Erythroblast (primary cell): ENCODE data around the gene B4GALNT4.
A peak's percentile ranks its signal among the peaks of the same experiment; 100 is the strongest.
"Not testable (repeated sequence)": the region's sequence is repeated elsewhere in the genome, so short reads cannot be mapped to it uniquely, and the experiment has no call there.

Experiments
- DNase-seq, 2 experiments: peaks; one replicate each; lab custom pipeline; 2025; lab: John Stamatoyannopoulos, UW
- GATA1 ChIP-seq: IDR thresholded peaks from 2 replicates; pipeline ENCODE4 v1.6.1; 2011; ENCODE audit warnings: low read depth, mild to moderate bottlenecking, control low read depth, low read length, moderate library complexity
- POLR2A ChIP-seq: IDR thresholded peaks from 2 replicates; pipeline ENCODE4 v1.6.1; 2011; ENCODE audit warnings: mild to moderate bottlenecking, low read length

Gene B4GALNT4

GRCh38 chr11:369336-370018 lies at the start of gene B4GALNT4:
Gene B4GALNT4, plus strand, starts transcription at chr11:369499. Its CDS starts 305 bp downstream, at chr11:369804.
- no peak for DNase-seq
- TF ChIP-seq POLR2A (no peak), GATA1 (no peak)

GRCh38 chr11:319888-320273 lies 49.4 kb upstream of the B4GALNT4 start:
- DNase-seq = not testable (repeated sequence)

- TF ChIP-seq GATA1 (no peak), POLR2A (no peak)
- no peak for DNase-seq
These were observed 45.1 kb upstream of the B4GALNT4 start for GRCh38 chr11:324156-324555.

GRCh38 chr11:324593-325517 lies 44.4 kb upstream of the B4GALNT4 start:
- not testable (repeated sequence) for DNase-seq

- no peak for DNase-seq
- TF ChIP-seq POLR2A (no peak), GATA1 (no peak)
These were observed 43.3 kb upstream of the B4GALNT4 start for GRCh38 chr11:325796-326591.

GRCh38 chr11:326592-326841 lies 42.8 kb upstream of the B4GALNT4 start:
- no peak for DNase-seq
- TF ChIP-seq POLR2A (no peak), GATA1 (no peak)

- no peak for TF ChIP-seq POLR2A
- TF ChIP-seq GATA1 = no peak
- DNase-seq = peak; percentile 42 to 50
These were observed 42.3 kb upstream of the B4GALNT4 start for GRCh38 chr11:326842-327580.

- TF ChIP-seq POLR2A (no peak), GATA1 (no peak)
- DNase-seq = no peak
These were observed 41.7 kb upstream of the B4GALNT4 start for GRCh38 chr11:327581-327923.

- DNase-seq = no peak
- no peak for TF ChIP-seq POLR2A
- no peak for TF ChIP-seq GATA1
These were observed 41.3 kb upstream of the B4GALNT4 start for GRCh38 chr11:328012-328411.

GRCh38 chr11:328516-329100 lies 40.7 kb upstream of the B4GALNT4 start:
- not testable (repeated sequence) for DNase-seq

GRCh38 chr11:329886-330253 lies 39.4 kb upstream of the B4GALNT4 start:
- no peak for TF ChIP-seq POLR2A
- no peak for TF ChIP-seq GATA1
- DNase-seq = no peak

GRCh38 chr11:330307-330693 lies 39.0 kb upstream of the B4GALNT4 start:
- no peak for TF ChIP-seq GATA1
- TF ChIP-seq POLR2A = no peak
- DNase-seq = no peak

- no peak for DNase-seq
- TF ChIP-seq GATA1 (no peak), POLR2A (no peak)
These were observed 38.5 kb upstream of the B4GALNT4 start for GRCh38 chr11:330694-331357.
